Activated CD8-positive, alpha-beta memory T cell treated with anti-CD3 and anti-CD28 coated beads for 48 hours (primary cell): Measurements from ENCODE around the gene FGFRL1.

ENCODE experiments used
- DNase-seq, 3 experiments: peaks; one replicate each; pipeline ENCODE4 v3.0.0-alpha.2; 2020; ENCODE audit warnings: low read depth in 2 of 3, low spot score in 2 of 3

FGFRL1 gene

GRCh38 chr4:1065732-1066131 lies 54.3 kb downstream of the FGFRL1 start:
- no peak for DNase-seq

DNA sequence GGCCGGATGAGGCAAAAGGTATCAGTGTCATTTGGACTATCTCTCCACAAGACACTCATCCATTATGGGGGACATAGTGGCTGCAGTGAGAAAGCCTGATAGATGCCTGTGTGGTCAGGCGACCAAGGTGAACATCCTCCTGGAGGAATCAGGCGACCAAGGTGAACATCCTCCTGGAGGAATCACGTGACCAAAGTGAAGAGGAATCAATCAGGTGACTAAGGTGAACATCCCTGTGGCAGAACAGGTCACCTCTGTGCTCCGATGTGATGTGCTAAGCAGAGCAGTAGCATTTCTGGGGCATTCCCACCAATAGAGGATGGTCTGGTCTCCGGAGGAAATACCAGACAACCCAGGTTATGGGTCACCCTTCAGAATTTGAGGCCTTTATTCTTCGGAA lies 58.0 kb downstream of the FGFRL1 start:
- no peak for DNase-seq

- no peak for DNase-seq
Observed at GRCh38 chr4:1072830-1073446, 61.5 kb downstream of the FGFRL1 start.

GRCh38 chr4:1074077-1074476 lies 62.7 kb downstream of the FGFRL1 start:
- DNase-seq, result no peak

GRCh38 chr4:1075225-1075624 lies 63.8 kb downstream of the FGFRL1 start:
- no peak for DNase-seq

DNA sequence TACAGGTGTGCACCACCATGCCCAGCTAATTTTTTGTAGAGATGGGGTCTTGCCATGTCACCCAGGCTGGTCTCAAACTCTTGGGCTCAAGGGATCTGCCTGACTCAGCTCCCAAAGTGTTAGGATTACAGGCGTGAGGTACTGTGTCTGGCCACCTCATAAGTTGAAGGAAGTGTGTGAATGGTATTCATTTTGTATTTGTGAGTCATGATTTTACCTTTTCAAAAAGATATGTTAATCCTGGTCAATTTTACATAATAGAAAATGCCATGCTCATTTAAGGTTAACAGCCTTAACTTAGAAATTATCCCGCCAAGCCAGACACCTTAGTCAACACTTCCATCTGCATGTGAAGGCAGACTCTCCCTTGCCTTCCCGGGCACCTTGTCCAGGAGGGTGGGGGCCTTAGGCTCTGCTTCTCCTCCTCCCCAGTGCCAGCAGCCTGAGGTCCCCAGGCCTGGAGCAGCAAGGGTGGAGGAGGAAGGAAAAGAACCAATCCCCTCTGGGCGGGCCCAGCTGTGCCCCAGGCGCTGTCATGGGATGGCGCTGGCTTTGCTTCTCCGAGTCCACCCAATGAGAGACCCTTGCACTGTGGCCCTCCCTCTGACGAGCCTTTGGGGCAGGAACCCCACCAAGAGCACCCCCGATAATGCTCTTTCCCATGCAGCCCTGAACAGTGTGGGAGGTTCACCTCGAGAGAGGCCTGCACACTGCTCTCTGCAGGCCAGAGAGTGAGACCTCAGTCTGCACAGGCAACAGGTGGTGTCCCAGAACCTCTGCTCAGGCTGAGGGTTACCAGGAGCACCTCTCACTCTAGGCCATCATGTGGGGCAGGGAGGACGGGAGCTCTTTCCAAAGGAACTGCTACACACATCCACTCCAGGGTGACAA lies 64.6 kb downstream of the FGFRL1 start:
- no peak for DNase-seq
